Occipital lobe (tissue), 2 donors: ENCODE results near the gene OGT. TPM values are rescaled to one million over a fixed set of nuclear protein-coding genes. Genes with fewer than 3 reads are reported as not detected.
"Not testable (repeated sequence)": the region's sequence is repeated elsewhere in the genome, so short reads cannot be mapped to it uniquely, and the experiment has no call there.

Experiments
- DNase-seq: peaks from one replicate; lab custom pipeline; 2025; lab: John Stamatoyannopoulos, UW
- total RNA-seq: library from RNA; depleted of rRNA; stranded (reverse); fragments of >200 nt; gene quantifications from one replicate; pipeline ENCODE4 v1.2.3, GENCODE V29; 2014

OGT gene
- total RNA-seq: 248 TPM

DNA sequence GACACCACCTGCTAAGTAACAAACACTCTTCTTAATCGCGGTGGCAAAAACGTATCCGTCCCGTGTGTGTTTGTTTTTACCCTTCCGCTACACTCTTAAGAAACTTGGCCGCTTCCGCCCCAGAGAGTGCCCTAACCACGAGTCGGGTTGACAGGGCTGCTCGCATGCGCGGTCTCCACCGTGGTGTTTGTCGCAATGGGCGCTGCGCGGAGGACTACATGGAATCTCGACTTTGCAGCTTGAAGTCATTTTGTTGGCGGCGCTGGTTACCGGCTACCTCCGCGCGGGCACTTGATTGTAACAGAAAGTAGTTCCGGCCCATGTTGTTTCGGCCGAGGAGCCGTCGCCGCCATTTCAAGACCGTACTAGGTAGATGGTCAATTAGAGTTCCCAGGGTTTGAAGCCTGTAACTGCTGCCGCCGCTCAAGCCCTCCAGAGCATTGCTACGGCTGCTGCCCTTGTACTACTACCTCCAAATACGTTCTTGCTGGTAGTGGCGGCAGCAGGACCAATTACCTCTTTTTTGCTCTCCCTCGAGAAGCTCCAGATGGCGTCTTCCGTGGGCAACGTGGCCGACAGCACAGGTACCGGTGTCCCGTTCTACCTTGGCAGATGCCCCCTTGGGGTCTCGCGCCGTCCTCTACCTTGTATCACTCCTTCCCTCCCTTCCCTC lies at the start of gene OGT:
Gene OGT (plus strand): TSS at position 352 of the 673 bp plus-strand sequence. CDS start 196 bp downstream, at position 548.
- peak; percentile 84 for DNase-seq

DNA sequence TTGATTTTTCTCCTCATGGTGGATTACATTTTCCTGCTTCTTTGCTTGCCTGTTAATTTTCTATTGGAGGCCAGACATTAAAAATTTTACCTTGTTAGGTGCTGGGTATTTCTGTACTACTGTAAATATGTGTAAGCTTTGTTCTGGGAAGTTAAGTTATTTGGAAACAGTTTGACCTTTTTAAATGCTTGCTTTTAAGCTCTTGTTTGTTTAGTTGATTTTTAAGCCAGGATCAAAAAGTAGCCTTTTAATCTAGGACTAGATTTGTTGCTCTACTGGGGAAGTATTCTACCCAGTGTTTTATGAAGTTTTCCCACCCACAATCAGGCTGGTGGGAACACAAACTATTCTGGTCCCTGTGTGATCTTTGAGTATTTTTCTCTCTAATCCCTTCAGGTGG lies 45.1 kb upstream of the OGT start:
- DNase-seq: no peak

DNA sequence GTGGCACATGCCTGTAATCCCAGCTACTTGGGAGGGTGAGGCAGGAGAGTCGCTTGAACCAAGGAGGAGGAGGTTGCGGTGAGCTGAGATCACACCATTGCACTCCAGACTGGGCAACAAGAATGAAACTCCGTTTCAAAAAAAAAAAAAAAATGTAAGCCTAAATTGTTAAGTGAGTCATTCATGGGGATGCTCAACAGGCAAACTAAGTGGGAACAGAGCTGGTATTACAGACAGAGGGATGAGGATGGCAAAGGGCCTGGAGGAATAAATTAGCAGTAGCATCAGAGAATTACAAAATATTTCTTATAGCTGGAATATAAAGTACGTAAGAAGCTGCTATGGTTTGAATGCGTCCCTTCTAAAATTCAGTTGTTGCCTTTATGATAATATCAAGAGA lies 43.4 kb upstream of the OGT start:
- DNase-seq: no peak

DNA sequence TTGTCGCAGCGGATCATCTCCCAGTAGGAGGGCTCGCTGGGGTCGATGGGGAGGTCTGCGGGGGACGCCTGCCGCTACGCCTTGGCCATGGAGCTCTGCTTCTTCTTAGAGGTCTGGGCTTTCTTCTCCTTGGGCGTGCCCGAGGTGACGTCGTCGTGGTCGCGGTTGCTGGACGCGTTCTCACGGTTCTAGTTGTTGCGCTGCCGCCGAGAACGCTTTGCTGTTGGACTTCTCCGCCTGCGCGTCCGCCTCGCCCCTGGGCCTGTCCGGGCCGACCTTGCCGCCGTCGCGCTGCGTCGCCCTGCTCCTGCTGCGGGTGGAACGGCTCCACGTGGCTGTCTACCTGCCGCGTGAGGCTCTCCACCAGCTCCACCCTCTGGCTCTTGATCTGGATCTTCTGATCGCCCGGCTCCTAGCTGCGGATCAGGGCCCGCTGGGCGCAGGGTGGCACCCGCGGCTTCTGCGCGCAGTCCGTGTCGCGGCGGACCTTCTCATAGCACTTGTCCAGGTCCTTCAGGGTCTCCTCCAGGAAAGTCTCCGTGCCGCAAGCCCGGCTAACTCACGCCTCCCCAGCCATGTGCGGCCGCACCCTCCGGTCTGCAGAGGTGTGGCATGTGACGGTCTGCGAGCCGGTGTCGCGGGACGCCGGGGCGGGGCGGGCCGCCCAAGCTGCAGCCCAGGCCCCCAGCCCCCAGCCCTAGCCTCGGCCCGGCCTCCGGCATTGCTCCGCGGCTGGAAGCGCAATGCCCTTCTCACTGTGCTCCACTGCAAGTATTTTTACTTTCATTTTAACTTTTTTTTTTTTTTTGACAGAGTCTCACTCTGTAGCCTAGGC lies 40.5 kb upstream of the OGT start:
- peak; percentile 0 for DNase-seq

DNA sequence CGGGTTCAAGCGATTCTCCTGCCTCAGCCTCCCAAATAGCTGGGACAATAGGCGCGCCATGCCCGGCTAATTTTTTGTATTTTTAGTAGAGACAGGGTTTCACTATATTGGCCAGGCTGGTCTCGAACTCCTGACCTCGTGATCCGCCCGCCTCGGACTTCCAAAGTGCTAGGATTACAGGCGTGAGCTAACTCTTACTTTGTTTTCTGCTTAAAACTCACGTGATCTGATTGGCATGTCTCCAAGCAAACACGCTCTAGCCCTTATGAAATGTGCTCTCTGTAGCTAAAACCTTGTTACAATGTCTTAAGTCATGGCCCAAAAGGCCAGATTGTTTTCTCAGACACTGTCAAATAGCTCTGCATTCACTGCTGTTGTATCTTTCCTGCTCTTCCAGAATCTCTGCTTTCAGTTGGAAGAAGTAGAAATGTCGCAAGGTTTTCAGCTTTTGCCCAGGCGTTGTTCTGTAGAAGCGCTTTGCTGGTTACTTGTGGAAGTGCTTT lies 39.7 kb upstream of the OGT start:
- no peak for DNase-seq

DNA sequence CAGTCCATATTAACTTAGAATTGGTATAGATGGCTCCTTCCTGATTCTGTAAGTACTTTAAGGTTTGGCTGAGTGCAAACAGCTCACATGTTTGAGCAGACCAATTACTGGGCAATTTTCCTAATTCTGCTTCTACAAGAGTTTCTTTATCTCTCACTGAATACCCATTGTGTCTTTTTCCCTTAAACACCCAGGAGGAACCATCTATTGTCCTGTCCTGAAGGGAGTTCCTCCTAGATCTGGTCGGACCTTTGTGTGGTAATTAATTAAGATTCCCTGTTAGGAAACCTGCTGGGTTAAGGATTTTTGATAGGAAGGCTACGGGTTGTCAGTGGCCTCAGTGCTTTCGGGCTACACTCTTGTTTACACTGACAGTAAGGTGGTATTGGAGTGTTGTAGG lies 36.9 kb upstream of the OGT start:
- not testable (repeated sequence) for DNase-seq

DNA sequence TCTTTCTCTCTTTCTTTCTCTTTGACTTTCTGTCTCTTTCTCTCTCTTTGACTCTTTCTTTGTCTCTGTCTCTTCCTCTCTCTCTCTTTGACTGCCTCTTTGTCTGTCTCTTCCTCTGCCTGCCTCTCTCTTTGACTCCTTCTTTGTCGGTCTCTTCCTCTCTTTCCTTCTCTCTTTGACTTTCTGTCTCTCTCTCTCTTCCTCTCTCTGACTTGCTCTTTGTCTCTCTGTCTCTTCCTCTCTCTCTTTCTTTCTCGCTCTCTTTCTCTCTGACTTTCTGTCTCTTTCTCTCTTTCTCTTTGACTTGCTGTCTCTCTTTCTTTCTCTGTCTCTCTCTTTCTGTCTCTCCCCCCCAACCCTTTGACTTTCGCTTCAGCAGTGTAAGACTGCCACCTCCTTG lies 36.4 kb upstream of the OGT start:
- DNase-seq: no peak

DNA sequence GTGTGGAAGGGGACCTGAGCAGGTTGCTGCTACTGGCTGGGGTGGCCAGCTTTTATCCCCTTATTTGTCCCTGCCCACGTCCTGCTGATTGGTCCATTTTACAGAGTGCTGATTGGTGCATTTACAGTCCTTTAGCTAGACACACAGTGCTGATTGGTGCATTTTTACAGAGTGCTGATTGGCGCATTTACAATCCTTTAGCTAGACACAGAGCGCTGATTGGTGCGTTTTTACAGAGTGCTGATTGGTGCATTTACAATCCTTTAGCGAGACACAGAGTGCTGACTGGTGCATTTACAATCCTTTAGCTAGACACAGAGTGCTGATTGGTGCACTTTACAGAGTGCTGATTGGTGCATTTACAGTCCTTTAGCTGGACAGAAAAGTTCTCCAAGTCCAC lies 30.8 kb upstream of the OGT start:
- DNase-seq: not testable (repeated sequence)

DNA sequence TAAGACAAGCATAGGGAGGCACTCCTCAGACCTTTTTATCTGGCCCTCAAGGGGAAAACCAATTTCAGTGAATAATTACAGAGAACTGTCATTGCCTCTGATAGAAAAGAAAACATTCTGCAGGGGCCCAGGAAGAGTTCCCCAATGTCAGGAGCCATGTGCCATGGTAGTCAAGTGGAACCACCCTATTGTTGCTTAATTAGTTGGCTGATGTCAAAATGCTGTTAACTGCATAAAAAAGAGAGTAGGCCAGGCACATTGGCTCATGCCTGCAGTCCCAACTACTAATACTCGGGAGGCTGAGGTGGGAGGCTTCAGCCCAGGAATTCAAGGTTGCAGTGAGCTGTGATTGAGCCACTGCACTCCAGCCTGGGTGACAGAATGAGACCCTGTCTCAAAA lies 28.6 kb upstream of the OGT start:
- DNase-seq: no peak

DNA sequence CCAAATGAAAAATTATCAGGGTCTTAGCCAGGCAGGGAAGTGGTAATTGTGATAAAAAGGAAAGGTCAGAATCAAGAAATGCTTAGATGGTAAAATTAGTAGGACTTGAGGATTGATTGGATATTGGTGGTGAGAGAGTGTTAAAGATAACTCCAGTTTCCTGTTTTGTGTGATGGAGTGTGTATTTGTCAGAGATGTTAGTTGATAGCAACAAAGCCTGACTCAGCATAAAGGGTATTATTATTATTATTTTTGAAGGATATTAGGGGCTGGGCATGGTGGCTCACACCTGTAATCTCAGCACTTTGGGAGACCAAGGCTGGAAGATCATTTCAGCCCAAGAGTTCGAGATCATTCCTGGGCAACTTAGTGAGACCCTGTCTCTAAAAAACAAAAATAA lies 23.6 kb upstream of the OGT start:
- no peak for DNase-seq

DNA sequence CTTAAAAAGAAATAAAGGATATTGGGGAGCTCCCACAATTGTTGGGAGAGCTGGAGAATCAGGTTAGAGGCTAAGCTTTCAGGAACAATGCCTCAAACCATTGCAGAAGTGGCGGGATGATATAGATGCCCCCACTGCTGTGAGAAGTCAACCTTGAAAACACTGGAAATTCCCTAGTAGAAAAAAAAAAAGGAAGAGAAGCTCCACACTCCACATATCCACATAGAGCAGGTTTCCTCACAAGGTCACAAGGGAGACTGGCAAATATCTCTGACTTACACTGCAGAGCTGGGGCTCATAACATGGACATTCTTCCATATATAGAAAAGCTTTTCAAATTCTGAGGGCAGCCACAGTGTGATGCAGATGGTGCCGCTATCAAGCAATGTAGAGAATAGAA lies 22.7 kb upstream of the OGT start:
- DNase-seq: no peak

DNA sequence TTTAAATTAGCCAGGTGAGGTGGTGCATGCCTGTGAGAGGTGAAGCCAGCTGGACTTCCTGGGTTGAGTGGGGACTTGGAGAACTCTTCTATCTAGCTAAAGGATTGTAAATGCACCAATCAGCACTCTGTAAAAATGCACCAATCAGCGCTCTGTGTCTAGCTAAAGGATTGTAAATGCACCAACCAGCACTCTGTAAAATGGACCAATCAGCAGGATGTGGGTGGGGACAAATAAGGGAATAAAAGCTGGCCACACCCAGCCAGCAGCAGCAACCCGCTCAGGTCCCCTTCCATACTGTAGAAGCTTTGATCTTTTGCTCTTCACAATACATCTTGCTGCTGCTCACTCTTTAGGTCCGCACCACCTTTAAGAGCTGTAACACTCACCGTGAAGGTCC lies 19.2 kb upstream of the OGT start:
- DNase-seq: not testable (repeated sequence)

DNA sequence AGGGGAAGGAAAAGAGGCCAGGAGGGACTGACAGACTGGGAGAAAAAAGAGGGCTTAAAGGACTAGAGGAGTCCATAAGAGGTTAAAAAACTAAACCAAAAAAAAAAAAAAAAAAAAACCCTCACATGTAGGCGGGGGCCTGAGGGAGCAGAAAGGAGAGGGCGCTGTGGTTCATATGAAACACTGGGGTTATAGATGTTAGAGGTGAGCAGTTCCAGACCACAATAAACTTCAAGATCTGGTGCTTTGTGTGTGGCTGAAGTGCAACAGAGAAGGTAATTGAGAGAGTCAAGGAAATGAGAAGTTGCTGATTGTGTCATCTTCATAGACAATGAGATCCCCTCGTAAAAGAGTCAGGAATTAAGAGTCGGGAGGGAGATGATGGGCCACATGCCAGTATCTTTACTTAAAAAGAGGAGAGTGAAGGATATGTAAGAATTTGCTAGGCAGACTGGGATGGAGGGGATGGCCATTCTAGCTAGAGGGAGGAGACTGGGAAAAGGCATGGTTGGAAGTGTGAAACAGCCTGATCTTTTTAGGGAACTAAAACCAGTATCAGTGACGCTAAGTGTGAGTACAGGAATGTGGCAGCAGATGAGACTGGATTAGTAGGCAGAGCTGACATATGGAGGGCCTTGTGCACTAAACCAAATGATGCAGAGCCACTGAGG lies 18.4 kb upstream of the OGT start:
- DNase-seq: no peak

DNA sequence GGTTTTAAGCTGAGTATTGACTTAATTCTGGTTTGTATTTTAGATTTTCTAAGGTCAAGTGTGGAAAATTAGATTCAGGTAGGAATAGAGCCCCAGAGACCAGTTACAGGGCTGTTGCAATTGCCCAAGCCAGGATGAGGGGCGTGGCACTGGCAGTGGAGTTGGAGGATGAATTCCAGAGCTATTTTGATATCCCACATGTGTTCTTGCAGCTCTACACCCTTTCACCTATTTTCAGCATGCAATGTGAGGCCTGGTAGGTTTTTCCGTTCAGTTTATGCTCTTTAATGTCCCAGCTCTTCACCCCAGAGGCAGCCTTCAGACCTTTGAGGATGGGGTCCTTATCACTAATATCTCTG lies 17.9 kb upstream of the OGT start:
- no peak for DNase-seq

DNA sequence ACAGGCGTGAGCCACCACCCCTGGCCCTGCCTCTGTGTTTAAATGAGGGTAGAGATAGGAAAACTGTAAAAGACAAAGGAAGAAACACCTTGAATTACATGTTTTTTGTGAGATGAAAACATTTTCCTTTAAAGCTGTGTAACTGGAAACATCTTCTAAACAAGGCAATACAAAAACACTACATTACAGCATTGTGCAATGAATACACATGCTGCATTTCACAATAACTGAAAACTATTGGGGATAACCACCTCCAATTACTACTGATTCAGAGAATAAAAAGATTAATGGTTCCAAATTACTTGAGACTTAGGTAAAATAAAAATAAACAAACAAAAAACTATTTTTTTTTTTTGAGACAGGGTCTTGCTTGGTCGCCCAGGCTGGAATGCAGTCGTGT lies 7.6 kb upstream of the OGT start:
- DNase-seq: no peak

DNA sequence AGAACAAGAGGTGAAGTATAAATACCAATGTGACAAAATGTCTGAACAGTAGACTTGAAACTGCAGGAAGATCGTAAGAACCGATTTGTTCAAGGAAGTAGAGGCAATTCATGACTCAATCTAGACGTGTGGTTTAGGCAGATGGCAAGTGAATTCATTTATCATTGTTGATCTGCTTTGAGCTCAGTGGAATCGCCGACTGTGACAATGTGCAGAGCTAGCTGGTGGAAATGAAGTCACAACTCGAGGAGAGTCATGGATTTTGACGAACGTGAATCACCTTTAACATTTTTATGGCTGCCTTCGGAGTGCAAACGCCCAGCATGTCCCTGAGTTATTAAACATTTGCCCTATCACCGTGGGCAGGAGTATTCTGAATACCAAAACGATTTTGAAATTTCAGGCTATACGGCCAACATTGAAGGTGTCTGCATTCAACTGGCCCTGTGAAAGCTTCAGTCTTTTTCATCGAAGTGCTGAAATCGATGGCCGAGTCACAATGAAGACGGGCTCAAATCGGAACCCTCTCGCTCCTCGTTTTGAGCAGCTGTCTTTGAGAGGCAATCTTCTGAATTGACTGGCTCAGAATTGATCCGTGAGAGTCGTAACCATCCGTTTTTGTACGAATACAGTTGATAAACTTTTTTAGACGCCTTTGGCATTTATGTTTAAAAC lies 689 bp upstream of the OGT start:
- no peak for DNase-seq

DNA sequence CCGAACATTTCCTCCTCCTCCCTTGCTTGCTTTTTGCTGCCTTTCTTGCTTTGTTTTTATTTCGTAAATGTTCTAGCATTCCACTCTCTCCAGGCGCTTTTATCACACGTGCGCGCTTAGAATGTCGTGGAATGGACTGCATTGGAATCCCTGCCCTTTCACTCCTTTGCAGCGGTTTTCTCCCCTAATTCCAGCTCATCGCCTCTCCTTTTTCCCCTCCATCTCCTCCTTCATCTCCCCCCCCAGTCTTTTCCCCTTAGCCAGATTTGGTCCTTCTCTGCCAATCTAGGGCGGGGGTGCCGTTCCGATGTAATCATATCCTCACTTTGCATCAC lies 579 bp downstream of the OGT start:
- DNase-seq: no peak

DNA sequence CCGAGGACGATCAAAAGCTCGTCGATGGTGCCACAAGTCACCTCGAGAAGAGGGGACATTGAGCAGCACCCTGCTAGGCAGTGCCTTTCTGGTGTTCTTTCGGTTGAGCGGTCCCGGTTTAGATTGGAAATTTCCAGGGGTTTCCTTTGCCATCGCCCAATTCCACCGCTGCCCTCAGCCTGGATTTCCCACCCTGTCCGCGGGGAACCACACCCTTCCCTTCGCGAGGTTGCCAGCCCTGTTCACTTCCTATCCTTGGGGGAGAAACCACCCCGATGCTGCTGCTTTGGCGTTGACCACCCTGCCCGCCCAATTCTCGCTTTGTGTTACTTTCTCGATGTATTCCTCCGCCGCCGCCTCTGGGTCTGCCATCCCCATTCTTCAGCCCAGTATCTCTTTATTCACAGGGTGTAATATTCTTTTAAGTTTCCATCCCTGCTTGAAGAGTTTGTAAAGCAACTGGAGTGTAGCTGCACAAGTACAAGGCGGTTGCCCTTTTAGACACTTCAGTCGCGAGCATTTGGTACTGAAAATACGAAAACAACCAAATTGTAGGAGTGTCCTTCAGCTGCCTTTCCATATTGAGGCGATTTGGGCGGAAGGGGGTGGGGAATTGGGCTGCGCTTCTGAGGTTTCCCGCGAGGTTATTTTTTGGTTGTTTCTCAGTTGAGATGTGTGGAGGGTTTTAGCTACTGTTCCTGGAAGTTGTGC lies 1.1 kb downstream of the OGT start:
- DNase-seq: peak; percentile 8

DNA sequence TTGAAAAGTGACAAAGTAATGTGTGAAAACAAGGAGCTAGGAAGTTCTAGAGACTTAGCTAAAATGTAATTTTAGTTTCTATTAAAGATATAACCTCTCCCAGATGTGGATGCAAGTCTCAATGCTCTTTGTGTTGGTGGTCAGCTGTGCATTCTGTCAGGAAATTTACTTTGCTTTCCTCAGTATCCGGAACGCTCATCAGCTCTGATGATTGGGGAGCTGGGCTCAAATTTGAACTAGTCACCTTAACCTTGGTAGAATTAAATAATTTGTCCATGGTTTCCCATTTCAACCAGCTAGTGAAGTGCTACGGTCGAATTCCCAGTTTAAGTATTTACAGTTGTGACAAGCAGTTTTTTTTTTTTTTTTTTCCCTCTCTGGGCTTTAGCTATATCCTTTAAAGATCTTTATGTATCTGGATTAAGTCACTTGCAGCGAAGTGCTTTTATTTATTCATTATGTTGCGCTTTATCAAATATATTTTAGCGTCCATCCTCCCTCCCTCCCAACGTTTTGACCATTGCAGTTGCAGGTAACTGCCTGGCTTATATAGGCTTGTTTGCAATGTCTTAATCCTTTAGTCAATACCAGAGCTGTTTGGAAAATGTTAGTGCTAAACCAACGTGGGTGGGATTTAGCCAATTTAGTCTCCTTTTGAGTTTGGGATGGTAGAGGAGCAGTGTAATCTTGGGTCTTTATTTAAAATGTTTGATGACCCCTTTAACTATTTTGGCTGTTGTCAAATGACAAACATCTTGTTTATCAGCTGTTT lies 2.1 kb downstream of the OGT start:
- no peak for DNase-seq

DNA sequence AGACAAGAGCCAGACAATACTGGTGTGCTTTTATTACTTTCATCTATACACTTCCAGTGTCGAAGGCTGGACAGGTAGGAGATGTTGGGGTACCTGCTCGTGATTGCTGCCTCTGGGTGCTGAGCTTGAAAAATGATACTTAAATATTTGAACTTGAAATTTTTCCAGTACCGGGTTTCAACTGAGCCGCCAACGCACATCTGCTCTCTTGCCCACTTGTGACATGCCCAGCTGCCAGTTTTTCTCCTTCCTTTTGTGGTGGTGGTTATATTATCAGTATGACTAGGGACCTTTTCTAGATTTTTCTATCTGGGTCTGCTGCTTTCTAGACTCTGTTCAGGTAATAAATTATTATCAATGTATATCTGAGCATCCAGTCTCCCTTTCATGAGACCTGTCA lies 3.4 kb downstream of the OGT start:
- DNase-seq: no peak

DNA sequence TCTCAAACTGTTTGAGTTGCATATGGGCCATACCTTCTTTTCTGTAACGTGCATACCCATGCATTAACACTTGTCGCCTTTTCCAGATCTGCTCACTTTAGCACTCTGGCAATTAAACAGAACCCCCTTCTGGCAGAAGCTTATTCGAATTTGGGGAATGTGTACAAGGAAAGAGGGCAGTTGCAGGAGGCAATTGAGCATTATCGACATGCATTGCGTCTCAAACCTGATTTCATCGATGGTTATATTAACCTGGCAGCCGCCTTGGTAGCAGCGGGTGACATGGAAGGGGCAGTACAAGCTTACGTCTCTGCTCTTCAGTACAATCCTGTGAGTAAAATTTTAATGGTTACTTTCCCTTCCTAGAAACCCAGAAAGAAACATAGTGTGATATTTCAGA lies 4.8 kb downstream of the OGT start:
- DNase-seq: no peak
